Measurements from ENCODE around the gene SPDYE3.
"Not testable (repeated sequence)": the region's sequence is repeated elsewhere in the genome, so short reads cannot be mapped to it uniquely, and the experiment has no call there.

SPDYE3 gene

DNA sequence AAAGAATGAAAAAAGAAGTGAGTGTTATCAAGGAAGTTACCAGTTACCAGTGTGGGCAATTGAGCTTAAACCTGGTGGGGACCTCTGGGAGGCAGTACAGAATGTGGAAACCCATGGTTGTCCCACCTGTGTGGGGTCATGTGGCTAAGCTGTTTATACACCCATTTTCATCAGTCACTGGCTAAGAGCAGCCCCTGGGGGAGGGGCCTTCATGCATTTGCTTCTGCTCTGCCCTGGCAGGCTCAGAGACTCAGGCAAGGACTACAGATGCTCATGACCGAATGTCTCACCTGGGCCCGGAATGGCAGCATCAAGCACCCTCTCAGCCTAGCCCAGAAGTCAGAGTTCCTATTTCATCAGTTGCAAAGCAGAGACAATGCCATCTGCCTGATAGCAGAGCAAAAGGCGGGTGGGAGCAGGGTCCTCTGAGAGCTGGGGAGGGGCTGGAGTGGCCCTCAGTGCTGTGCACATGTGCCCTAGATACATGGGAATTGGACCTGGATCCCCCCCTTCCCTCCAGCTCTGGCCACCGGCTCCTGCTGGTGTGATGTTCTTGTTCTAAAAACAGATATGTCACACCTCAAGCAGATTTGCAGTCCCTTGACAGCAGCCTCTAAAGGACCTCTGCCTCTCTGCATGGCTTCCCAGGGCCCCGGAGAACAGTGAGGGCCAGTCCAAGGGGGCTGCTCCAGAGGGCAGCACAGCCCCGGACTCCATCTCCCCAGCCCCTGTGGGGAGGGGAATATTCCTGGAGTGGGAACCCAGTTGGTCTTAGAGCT, 20.1 kb upstream of the SPDYE3 start:
- DNase-seq (ENCODE audit: low spot score), result not testable (repeated sequence)

DNA sequence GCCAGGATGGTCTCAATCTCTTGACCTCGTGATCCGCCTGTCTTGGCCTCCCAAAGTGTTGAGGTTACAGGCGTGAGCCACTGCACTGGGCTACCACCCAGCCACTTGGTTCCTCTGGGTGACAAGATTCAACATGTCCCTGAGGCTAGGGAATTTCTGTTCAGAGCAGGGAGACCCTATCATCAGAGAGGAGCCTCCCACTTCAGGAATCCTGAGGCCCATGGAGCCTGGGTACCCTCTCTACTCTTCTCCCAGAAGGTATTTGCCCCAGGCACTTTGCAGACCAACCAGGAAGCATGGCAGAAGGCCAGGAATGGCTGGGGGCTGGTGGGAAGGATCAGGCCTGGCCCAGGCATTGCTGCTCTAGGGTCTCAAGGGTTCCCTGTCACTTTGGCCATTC, 19.2 kb upstream of the SPDYE3 start:
- DNase-seq (ENCODE audit: low spot score), result not testable (repeated sequence)

DNA sequence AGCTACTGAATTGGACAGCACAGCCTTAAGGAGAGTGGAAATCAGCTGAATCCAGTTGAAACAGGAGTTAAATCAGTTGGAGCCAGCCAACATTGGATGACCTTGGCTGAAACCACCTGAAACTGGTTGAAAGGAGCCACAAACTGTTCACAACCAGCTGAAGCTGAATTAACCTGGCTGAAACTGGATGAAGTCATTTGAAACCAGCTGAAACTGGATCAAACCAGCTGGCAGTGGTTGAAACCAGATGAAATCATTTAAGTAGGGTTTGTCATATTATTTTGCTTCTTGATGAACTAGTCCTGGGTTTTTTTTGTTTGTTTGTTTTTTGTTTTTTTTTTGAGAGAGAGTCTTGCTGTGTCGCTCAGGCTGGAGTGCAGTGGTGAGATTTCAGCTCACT, 15.3 kb upstream of the SPDYE3 start:
- DNase-seq (ENCODE audit: low spot score), result not testable (repeated sequence)

DNA sequence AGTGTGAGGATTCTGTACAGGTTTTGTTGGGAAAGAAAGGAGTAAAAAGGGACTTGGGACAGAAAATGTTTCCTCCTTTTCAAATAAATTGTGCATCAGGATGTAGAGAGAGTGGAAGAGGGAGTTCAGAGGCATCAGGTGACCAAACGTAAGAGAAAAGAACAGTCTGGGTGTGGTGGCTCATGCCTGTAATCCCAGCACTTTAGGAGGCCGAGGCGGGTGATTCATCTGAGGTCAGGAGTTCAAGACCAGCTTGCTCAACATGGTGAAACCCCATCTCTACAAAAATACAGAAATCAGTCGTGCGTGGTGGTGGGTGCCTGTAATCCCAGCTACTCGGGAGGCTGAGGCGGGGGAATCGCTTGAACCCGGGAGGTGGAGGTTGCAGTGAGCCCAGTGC, 12.2 kb upstream of the SPDYE3 start:
- DNase-seq (ENCODE audit: low spot score), result not testable (repeated sequence)

DNA sequence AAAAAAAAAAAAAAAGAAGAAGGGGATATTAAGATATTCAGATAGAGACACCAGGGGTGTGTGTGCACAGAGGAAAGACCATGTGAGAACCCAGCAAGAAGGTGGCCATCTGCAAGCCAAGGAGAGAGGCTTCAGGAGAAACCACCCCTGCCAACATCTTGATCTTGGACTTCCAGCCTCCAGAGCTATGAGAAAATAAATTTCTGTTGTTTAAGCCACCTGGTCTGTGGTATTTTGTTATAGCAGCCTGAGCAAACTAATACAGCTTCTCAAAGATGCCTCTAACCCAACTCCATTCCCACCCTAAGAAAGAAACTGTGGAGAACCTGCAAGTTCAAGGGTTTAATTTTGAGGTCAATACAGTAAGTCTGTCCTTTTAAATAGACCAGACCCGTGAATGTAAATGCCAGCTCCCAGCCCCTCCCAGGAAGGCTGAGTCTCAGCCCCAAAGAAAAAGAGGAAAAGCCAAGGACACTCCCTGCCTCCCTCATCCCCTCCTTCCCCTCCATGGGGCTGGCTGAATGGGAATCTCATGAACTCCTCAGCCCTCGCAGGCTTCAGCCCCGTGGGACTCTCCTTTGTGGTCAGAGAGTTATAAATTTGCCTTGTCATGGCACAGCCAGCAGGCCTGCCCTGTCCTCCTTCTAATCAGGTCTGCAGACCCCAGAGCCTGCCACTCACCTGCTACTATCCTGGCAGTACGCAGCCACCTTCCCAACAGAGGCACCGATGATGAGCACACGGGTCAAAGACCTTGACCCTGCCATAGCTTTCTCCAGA, 9.5 kb upstream of the SPDYE3 start:
- not testable (repeated sequence) for DNase-seq (ENCODE audit: low spot score)

DNA sequence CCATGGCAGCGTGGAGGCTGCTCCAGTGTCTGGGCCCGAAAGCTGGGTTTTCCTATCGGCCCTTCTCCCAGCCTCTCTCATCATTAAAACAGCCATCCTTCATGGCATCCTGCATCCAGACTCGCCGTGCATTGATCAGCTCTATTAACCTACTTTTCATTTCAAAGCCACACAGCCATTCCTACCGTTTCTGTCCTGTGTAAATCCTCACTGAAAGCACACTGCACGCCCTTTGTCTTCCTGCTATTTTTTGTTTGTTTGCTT, 8.9 kb upstream of the SPDYE3 start:
- DNase-seq (ENCODE audit: low spot score), result not testable (repeated sequence)

DNA sequence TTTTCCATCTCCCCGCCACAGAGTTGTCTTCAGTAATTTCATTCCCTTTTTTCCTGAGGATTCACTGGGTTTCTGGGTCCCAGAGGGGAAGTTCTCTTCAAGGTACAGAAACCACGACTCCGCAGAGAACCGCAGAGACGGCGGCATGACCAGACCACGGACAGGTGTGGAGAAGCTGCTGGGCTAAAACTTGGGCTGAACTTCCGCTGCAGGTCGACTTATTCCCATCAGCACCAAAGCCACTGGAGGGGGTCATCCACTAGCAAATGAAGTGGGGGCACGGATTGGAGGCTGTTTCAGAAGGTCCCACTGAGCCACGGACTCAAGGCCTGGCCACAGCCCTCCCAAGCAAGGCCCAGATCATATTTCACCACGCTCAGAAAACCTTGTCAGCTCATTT, 3.0 kb upstream of the SPDYE3 start:
- not testable (repeated sequence) for DNase-seq (ENCODE audit: low spot score)

DNA sequence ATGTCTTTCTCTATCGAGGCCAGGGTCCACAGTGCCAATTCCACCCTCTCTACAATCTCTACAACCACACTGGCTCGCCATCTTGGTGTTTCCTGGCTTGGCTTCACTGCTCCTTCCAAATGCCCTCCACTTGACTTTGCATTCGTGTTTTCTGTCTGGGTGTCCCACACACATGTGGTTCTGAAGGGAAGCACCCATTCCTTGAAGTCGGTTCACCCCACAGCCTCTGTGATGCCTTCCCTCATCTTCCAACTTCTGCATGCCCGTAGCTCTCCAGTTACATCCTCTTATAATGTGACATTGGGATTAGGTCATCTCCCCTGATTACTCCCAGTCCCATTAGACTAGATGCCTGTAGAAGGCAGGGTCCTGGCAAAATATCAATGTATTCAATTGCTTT, 10.8 kb downstream of the SPDYE3 start:
- not testable (repeated sequence) for DNase-seq (ENCODE audit: low spot score)

DNA sequence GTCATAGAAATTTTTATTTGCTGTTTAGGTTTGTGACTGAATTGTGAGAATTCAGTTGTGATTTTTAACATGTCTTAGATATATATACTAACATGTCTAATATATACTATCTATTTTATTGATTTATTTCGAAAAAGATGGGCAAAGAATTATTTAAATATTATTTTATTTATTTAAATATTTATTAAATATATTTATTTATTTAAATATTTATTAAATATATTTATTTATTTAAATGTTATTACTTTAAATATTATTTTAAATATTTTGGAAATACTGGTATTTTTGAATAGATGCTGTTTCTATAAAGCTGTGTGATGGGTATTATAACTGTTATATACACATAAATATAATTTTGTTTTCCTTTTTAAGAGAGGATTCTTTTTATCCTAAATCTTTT, 14.1 kb downstream of the SPDYE3 start:
- not testable (repeated sequence) for DNase-seq (ENCODE audit: low spot score)

DNA sequence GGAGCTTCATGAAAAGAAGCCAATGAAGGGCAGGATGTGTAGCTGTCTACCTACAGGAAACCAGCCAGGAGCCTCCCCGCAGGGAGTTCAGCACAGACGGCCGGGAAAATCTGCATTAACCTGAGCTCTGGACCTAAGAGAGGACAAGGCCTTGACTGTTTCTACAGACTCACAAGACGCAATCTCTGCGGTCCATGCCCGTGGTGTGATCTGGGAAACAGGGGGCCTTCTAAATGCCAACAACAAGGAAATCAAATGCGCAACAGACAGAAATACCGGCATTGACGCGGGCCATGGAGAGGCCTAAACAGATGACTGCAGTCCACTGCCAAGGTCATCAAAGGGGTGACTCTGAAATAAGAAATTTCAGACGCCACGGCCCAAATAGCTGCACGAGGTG, 16.7 kb downstream of the SPDYE3 start:
- not testable (repeated sequence) for DNase-seq (ENCODE audit: low spot score)

DNA sequence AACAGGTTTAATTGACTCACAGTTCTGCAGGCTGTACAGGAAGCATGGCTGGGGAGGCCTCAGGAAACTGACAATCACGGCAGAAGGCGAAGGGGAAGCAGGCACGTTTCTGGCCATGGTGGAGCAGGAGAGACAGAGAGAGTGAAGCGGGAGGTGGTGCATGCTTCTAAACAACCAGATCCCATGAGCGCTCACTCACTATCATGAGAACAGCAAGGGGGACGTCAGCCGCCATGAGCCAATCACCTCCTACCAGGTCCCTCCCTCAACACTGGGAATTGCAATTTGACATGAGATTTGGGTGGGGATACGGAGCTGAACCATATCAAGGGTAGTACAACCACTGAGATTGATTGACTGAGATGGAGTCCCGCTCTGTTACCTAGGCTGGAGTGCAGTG, 18.2 kb downstream of the SPDYE3 start:
- not testable (repeated sequence) for DNase-seq (ENCODE audit: low spot score)

DNA sequence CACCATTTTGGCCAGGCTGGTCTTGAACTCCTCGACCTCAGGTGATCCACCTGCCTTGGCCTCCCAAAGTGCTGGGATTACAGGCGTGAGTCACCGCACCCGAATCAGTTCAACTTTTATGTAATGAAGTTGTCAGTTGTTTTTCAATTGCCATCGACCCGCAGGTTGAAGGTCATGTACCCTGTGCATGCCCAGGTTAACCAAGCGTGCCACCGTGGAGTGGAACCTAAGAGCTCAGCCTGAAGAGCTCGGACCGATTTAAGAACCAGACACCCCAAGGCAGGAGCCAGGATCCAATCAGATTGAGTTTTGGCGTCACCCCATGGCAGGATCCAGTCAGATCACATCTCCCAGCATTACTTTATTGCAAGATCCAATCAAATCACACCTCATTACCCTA, 19.4 kb downstream of the SPDYE3 start:
- DNase-seq (ENCODE audit: low spot score), result not testable (repeated sequence)

DNA sequence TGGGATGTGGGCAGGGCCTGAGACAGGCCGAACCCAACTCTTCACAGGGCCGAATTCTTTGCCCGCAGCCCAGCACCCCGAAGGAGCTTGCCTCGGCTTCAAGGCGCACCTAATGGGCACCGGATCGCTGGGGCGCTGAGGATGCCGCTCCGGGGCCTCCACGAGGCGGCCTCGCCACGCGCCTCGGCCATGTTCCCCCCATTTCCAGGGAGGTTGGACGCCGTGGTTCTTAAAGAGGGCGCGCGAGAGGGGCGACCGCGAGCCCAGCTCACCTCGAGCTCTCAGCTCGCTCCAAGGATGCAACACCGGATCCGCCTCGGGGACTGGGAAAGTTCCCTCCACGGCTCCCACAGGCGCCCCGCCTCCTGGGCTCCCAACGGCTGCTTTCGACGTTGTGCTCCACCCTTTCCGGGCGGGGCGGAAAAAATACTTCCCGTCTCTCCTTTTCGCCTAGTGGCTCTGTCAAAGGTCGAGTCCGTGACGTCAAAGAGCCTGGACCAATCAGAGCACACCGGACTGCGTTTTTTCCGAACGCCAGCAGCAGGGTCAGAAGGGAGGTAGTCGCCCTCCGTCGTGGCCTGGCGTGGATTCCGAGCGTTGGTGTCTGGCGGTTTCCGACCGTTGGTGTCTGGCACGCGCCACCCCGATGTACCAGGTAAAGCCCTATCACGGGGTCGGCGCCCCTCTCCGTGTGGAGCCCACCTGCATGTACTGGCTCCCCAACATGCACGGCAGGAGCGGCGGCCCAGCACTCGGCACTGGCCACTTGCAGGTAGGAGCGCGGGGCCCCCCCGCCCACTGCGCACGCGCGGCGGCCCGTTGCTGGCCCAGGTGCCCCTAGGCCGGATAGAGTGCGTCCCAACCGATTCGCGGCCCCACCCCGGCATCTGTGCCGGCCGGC, 28.3 kb downstream of the SPDYE3 start:
- peak; percentile 87 for DNase-seq (ENCODE audit: low spot score)

DNA sequence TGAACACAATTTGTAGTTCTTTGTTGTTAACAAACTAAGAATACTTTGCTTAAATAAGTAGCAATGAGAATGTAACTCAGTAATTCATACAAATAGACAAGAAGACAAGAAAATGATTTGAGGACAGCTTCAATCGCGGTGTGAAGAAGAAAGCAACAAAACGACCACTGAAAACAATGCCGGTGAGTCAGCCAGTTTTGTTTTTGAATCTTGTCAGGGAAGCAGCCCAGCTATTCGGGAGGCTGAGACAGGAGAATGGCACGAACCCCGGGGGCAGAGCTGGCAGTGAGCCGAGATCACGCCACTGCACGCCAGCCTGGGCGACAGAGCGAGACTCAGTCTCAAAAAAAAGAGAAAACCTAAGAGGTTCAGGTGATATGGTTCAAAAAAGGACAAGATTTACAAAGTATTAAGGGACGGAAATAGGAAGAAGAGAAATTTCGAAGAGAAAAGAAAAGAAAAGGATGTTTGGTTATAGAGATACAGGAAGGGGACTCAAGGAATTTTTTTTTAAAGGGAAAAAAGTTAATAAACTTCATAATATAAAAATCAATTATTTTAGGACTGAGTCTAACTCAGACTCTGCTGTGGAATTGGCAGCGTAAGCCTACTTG, 30.7 kb downstream of the SPDYE3 start:
- DNase-seq (ENCODE audit: low spot score), result not testable (repeated sequence)

DNA sequence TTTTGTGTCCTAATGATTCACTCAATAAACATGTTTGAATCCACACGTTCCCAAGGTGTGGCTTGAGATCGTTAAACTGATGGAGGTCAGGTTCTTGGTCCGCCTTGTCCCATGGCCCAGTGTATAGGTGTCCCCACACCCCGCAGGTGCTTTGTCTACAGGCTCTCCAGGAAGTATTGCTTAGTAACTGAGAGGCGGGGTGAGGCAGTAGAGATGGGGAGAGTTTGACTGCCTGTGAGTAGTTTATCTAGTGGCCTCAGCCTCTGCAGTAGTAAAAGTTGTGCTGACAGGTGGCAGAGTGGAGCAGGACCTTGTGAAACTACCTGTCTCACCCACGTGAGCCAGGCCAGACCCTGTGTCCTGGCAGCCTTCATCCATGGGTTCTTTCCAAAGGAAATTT, 33.8 kb downstream of the SPDYE3 start:
- DNase-seq (ENCODE audit: low spot score), result not testable (repeated sequence)

DNA sequence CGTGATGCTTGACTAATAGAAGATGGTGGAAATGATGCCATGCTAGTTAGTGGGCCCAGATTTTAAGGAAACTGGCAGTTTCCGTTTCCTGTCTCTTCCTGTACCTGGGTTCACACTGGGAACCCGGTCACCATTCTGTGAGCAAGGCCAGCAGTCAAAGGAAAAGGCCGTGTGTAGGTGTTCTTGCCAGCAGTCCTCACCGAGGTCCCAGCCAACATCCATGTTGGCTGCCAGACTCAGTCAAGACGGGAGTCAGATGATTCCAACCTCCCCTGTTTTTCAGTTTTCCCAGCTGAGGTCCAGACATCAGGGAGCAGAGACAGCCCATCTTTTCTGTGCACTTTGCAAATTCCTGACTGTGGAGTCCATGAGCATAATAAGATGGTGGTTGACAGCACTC, 35.3 kb downstream of the SPDYE3 start:
- DNase-seq (ENCODE audit: low spot score), result no peak

DNA sequence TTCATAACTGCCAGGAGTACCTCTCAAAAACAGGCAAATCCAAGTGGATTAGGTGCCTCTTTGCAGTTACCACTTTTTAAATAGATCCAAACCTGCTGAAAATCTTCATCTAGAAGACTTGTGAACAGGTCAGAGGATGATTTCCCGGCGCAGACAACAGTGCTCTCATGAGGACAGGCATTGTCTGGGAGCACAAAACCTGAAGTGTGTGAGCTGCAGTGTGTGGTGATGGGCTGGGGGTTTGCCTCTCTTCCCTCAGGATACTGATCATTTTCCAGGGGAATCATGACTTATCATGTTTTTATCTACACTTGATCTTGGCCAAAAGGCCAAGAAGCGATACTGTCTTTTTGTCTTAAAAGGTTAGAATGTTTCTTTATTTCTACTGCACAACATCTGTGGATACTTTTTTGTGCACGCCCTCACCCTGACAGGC, 36.6 kb downstream of the SPDYE3 start:
- DNase-seq (ENCODE audit: low spot score), result not testable (repeated sequence)

DNA sequence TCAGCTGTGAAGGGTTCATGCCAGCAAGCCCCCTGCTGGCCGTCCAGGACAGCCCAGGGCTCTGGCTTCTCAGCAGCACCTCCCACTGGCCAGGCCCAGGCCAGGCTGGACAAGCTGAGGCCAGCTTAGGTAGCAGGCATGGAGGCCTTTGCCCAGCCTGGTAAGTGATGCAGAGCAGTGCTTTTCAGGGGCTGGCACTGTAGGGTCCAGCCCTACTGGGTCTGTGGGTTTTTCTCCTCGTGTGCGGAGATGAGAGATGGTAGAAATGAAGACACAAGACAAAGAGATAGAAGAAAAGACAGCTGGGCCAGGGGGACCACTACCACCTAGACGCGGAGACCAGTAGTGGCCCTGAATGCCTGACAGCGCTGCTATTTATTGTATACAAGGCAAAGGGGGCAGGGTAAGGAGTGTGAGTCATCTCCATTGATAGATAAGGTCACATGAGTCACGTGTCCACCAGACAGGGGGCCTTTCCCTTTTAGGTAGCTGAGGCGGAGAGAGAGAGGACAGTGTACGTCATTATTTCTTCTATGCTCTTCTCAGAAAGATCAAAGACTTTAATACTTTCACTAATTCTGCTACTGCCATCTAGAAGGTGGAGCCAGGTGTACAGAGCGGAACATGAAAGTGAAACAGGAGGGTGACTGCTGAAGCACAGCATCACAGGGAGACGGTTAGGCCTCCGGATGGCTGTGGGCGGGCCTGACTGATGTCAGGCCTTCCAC, 37.2 kb downstream of the SPDYE3 start:
- DNase-seq (ENCODE audit: low spot score), result not testable (repeated sequence)

DNA sequence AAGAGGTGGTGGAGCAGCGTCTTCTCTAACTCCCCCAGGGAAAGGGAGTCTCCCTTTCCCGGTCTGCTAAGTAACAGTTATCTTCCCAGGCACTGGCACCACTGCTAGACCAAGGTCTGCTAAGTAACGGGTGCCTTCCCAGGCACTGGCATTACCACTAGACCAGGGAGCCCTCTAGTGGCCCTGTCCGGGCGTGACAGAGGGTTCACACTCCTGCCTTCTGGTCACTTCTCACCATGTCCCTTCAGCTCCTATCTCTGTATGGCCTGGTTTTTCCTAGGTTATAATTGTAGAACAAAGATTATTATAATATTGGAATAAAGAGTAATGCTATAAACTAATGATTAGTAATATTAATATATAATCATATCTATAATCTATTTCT, 37.8 kb downstream of the SPDYE3 start:
- DNase-seq (ENCODE audit: low spot score), result not testable (repeated sequence)

DNA sequence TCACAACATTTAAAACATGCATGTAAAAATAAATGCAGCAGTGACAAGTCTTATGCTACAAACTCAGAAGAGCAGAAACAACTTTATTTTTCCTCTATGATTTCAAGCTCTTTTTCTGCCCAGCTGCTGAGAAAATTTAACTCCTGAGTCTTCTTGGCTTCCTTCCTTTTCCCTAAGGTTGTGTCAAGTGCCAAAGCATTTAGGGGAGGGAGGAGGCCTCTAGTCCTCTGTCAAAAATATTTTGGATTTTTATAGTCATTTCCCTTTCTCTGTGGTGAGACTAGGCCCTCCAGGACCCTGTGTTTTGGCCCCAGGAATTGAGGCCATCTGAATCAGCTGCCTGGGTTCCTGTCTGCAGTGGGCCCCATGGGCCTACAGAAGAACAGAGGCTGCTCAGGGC, 39.4 kb downstream of the SPDYE3 start:
- no peak for DNase-seq (ENCODE audit: low spot score)

DNA sequence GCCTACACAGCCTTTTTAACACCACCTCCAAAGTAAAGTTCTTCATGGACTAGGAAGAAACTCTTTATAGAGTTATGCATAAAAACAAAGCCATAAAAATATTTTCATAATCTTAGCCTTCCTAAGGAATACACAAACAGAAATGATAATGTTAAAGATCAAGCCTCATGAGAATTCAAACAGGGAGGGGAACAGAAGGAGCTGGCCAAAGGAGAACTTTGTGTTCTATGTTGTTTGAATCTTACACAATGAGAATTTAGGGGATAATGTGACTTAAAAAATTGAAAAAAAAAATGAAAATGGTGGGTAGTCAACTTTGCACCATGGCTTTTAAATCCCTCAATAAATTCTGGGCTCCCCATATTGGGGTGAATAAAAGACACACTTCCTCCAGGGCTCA, 41.3 kb downstream of the SPDYE3 start:
- no peak for DNase-seq (ENCODE audit: low spot score)
